Vagina (tissue), 2 donors: Measurements from ENCODE around the gene TMEM203.

Experiments
- CTCF ChIP-seq, 3 experiments: fragments of 450-650 bp in 2 of 3; fragments of 200-600 bp in 1 of 3; sonication (generic) in 1 of 3; IDR thresholded peaks; one replicate each; pipeline ENCODE4 v1.5.1; 2017 to 2019; ENCODE audit warnings: antibody characterized with exemption in 3 of 3, mild to moderate bottlenecking in 2 of 3, moderate library complexity in 2 of 3
- POLR2AphosphoS5 ChIP-seq, 2 donors: sonication (generic); formaldehyde crosslinking; IDR thresholded peaks; one replicate each; pipeline ENCODE4 v1.9.0; 2017; ENCODE audit warnings: antibody characterized with exemption in 2 of 2, mild to moderate bottlenecking in 2 of 2, low read depth in 1 of 2; ENCODE audit not compliant: insufficient read depth in 1 of 2

- TF ChIP-seq CTCF (IDR thresholded peaks at IDR 0.05) (no peak), POLR2AphosphoS5 (IDR thresholded peaks at IDR 0.05; ENCODE audit: insufficient read depth in 1 of 2, low read depth in 1 of 2) (no peak)
These were observed 40.1 kb downstream of the TMEM203 start for GRCh38 chr9:137165250-137165836.
